ENCODE data around the gene FRMPD4.
A peak's percentile ranks its signal among the peaks of the same experiment; 100 is the strongest.

Gene FRMPD4

GRCh38 chrX:12301288-12301687 lies 163.0 kb downstream of the FRMPD4 start:
- no peak for DNase-seq (ENCODE audit: low spot score)

GRCh38 chrX:12304261-12304660 lies 166.0 kb downstream of the FRMPD4 start:
- DNase-seq (ENCODE audit: low spot score): no peak

GRCh38 chrX:12307961-12308360 lies 169.7 kb downstream of the FRMPD4 start:
- DNase-seq (ENCODE audit: low spot score): no peak

GRCh38 chrX:12308420-12308819 lies 170.1 kb downstream of the FRMPD4 start:
- DNase-seq (ENCODE audit: low spot score): peak; percentile 61

- no peak for DNase-seq (ENCODE audit: low spot score)
Measured at GRCh38 chrX:12309040-12309743, 170.9 kb downstream of the FRMPD4 start.

- no peak for DNase-seq (ENCODE audit: low spot score)
Measured at GRCh38 chrX:12309744-12310076, 171.4 kb downstream of the FRMPD4 start.

- DNase-seq (ENCODE audit: low spot score): peak; percentile 1
Measured at GRCh38 chrX:12314651-12315050, 176.4 kb downstream of the FRMPD4 start.

- DNase-seq (ENCODE audit: low spot score): no peak
Measured at GRCh38 chrX:12315526-12315925, 177.3 kb downstream of the FRMPD4 start.

GRCh38 chrX:12319003-12319519 lies 180.8 kb downstream of the FRMPD4 start:
- DNase-seq (ENCODE audit: low spot score): peak; percentile 38

- DNase-seq (ENCODE audit: low spot score): no peak
Measured at GRCh38 chrX:12319992-12320391, 181.7 kb downstream of the FRMPD4 start.

- DNase-seq (ENCODE audit: low spot score): no peak
Measured at GRCh38 chrX:12322031-12322430, 183.8 kb downstream of the FRMPD4 start.

GRCh38 chrX:12325171-12325570 lies 186.9 kb downstream of the FRMPD4 start:
- no peak for DNase-seq (ENCODE audit: low spot score)

- no peak for DNase-seq (ENCODE audit: low spot score)
Measured at GRCh38 chrX:12327836-12328235, 189.6 kb downstream of the FRMPD4 start.

- DNase-seq (ENCODE audit: low spot score): no peak
Measured at GRCh38 chrX:12329476-12329875, 191.2 kb downstream of the FRMPD4 start.

- no peak for DNase-seq (ENCODE audit: low spot score)
Measured at GRCh38 chrX:12330841-12331240, 192.6 kb downstream of the FRMPD4 start.

GRCh38 chrX:12332786-12333347 lies 194.6 kb downstream of the FRMPD4 start:
- DNase-seq (ENCODE audit: low spot score): no peak

GRCh38 chrX:12339921-12340320 lies 201.6 kb downstream of the FRMPD4 start:
- no peak for DNase-seq (ENCODE audit: low spot score)

GRCh38 chrX:12344954-12345353 lies 206.7 kb downstream of the FRMPD4 start:
- DNase-seq (ENCODE audit: low spot score): no peak

GRCh38 chrX:12349201-12349600 lies 210.9 kb downstream of the FRMPD4 start:
- no peak for DNase-seq (ENCODE audit: low spot score)

GRCh38 chrX:12352922-12353321 lies 214.6 kb downstream of the FRMPD4 start:
- no peak for DNase-seq (ENCODE audit: low spot score)

- DNase-seq (ENCODE audit: low spot score): no peak
Measured at GRCh38 chrX:12360383-12360782, 222.1 kb downstream of the FRMPD4 start.

GRCh38 chrX:12360986-12361598 lies 222.8 kb downstream of the FRMPD4 start:
- DNase-seq (ENCODE audit: low spot score): no peak

- no peak for DNase-seq (ENCODE audit: low spot score)
Measured at GRCh38 chrX:12363216-12363615, 224.9 kb downstream of the FRMPD4 start.

Data from Ammon's horn (tissue), 1 donor.